ENCODE measurements around the gene PTGER4.

Gene PTGER4

DNA sequence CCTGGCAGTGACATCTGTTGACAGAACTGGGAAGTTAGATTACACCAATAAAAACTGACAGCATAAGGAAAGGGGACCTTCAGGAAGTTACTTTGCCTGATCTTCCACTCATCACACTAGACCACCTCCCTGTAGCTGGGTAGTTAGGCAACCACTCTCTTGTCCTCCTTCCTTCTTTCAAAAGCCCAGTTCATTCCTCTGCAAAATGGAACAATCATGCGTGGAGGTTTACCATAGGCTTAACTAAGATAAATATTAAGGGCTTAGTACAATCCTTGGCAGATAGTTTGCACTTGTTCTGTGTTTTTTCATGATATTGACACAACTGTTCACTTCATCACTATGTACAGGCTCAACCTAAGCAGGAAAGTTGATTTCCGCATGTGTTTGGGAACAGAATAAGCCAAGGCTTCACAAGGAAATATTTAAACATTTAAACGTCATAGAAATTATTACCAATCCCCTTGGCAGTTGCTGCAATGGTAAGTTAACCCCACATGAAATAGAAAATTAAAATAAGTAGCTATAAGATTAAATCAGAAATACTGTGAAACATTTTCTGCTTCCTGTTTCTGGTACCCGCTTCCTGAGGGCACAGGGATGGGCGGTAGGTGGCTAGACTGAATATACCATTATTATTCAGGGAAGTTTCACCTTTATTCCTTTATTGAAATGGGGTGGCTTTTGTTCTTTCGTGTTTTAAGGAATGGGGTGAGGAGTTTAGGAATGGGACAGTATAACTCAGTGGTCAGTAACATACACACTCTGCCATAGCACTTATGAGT lies 9.9 kb upstream of the PTGER4 start:
- FAIRE-seq (no peak), DNase-seq (ENCODE audit: low spot score) (no peak)

DNA sequence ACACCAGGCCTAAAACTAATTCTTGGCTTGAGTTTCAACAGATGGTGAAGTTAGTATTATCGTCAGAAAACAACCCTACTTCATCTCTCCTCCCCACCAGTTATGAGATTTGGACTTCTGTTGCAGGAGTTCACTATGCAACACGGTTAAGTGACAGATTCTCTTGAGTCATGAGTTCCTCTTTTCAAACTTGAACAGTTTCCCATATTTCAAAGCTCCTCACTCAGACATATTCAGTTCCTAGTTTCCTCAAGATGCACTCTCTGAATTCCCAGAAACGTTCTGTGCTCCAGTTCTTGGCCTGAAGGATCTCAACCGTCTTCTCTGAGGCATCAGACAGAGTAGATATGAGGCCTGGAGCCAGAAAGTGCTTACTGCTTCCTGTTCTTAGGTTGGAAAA lies 7.3 kb upstream of the PTGER4 start:
- no peak for DNase-seq (ENCODE audit: low spot score)
- FAIRE-seq, result no peak

DNA sequence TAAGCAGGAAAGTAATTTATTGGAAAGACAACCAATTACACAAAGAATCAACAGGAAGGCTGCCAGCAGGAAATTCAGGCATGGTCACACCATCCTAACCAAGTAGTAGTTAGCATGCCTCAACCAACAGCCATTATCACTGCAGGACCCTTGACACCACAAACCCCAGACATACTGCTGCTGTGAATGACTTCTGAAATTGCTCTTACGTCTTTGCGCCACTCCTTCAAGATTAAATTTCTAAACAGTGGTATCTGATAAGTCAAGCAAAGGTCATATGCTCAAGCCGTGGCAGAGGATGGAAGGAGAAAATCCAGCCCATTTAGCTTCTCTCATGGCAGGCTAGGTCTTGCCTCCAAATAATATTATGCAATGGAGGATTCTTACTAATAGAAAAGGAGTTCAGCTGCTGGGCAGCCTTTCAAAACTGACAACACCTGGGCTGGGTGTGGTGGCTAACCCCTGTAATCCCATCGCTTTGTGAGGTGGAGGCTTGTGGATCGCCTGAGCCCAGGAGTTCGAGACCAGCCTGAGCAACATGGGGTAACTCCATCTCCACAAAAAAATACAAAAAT lies 5.0 kb upstream of the PTGER4 start:
- FAIRE-seq (no peak), DNase-seq (ENCODE audit: low spot score) (no peak)

DNA sequence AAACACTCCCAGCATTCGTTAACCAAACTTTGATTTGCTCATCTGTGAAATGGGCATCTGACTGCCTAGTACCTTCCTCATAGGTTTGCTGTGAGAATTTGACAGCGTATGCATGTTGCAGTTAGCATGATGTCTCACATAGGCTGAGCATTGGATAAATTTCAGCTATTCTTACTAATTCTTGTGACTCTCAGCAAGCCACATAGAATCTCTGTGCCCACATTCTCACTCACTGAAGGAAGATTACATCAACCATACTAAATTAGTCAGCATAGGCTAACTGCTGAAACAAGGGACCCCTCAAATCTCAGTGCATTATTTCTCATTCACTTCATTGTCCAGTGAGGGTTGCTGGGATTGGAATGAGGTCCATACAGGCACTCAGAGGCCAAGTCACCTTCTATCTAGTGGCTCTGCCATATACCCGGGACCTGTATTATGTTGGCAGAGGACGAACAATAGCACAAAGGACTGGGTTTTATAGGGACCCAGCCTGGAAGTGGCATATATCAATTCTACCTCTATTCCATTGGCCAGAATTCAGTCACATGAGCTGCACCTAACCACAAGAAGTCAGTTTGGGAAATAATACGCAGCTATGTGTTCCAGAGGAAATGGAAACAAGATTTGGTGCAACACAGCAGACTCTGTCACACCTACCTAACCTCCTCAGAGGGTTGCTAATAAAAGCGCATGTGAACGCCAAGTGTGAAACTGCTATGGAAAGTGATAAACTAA lies 4.2 kb upstream of the PTGER4 start:
- FAIRE-seq, result no peak

DNA sequence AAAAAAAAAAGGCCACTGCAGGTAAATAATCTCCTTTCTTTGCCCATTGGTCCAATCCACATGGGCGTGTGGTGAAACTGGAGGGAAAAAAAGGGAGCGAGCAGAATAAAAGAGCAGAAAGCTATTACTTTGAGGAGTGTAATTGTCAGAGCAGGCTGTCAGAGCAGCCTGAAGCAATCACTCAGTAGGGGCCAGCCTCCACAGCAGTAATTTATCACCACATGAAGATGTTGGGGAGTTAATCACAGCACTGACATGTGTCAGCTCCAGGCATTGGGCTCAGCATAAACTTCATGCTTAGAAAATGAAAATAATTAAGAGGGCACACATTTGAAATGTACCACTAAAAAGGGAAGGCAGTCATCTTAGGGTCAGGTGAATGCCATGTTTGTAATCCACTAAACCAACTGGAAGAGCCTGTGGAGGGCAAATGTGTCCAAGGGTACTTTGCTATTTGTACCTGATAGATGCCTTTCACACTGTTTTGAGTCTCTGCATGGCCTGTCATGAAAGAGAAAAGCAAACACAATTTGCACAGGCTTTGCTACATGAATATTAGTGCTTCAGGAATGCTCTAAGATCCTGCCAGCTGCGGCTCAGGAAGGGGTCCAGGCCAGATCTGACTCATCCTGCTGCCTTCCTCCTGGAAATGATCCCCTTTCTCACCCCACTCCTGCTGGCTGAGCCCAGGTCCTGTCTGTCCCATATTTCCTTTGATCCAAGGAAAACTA lies 2.9 kb upstream of the PTGER4 start:
- DNase-seq (ENCODE audit: low spot score) (peak; percentile 79), FAIRE-seq (peak; percentile 73)

More for the DNA sequence above, 4.2 kb upstream of the PTGER4 start:
- DNase-seq (ENCODE audit: low spot score), result no peak

DNA sequence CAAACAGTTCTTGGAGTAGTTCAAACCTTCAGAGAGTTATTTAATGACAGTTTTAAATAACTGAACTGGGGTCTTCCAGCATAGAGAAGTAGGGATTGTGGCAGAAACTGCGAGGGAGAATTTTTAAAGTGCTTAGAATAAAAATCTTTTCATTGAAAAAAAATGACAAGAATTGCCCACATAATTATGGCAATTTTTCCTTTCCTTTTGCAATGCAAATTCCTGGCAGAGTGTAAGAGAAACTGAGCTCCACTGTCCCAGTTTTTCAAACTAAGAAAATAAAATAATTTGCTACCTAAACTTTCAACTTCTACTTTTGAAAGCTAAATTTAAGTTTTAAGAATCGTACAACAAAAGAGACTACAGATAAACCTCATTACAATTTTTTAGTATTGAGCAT lies 2.3 kb upstream of the PTGER4 start:
- DNase-seq (ENCODE audit: low spot score) (no peak), FAIRE-seq (no peak)

DNA sequence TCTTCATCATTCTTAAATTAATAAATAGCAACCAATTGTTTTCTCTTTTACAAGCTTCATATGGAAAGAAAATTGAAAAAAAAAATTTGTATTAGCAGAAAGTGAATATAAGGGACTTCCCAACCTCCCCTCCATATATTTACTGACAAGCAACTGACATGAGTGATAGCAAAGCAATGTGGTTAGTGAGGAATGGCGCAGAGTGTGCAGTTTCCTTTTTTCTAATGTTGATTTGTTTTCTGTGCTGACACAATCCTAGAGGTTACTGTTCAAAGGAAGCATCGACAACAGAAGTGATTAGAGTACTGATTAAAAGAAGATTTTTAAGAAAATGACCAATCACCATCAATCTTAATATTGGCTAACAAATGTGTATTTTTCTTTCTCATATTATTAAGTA lies 1.7 kb upstream of the PTGER4 start:
- FAIRE-seq (no peak), DNase-seq (ENCODE audit: low spot score) (peak; percentile 53)

DNA sequence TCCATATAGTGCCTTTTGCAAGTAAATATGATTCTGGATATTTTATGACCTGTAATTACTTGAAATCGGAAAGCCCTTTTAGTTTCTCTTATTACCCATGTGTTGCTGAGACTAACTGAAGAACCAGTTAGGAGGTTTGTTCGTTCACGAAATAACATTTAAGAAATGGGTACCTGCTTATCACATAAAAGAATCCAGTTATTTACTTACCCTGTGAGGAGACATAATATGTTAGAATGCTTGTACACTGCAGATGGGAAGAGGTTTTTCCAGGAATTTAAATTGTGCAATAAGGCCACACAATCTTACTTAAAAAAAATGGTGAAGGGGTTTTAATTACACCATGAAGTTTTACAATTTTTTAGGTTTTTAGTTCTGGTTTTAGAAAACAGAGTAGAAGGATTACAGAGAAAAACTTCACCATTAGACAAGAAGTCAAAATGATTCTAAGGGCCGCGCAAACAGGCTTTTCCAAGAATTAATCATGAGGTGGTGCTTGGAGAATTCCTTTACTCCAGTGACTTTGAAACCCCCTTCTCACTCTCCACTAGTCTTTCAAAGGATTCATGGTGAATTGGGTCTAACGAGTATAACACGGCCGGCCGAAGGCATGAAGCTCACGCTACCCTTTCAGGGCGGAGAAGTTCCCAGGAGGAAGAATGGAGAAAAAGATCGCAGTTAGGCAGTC lies 1.1 kb upstream of the PTGER4 start:
- no peak for FAIRE-seq
- no peak for DNase-seq (ENCODE audit: low spot score)

DNA sequence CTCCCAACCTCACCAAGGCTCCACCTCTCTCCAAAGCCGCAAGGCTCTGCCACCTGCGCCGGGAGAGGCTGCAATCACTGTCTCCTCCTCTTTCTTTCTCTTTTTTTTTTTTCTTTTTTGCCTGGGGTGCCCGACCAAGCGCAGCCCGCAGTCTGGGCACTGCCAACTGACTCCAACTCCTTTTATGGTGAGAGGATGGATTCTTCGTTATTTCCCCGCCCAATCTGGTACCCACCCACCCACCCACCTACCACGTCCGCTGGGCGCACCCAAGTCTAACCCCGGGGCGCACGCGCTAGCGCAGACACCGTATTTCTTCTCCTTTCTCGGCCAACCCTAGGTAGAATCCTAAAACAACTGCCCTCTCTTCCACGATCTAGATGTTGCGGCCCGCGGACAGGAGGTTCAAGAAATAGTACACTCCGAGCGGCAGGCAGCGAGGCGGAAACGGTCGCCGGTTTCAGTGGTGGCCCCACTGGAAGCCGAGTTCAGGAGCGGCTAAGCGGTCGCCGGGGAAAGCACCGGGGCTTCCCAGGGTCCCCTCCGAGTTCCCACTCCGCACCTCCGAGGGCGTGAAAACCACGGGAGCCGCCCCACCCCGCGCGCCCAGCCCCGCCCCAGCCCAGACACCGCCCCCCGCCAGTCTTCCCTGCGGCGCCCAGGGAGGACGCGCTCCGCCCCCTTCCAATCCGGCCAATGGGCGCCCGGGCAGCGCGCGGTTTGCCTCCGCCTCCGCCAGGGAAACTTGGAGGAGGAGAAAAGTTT lies 385 bp upstream of the PTGER4 start:
- FAIRE-seq (peak; percentile 88), DNase-seq (ENCODE audit: low spot score) (peak; percentile 98)

DNA sequence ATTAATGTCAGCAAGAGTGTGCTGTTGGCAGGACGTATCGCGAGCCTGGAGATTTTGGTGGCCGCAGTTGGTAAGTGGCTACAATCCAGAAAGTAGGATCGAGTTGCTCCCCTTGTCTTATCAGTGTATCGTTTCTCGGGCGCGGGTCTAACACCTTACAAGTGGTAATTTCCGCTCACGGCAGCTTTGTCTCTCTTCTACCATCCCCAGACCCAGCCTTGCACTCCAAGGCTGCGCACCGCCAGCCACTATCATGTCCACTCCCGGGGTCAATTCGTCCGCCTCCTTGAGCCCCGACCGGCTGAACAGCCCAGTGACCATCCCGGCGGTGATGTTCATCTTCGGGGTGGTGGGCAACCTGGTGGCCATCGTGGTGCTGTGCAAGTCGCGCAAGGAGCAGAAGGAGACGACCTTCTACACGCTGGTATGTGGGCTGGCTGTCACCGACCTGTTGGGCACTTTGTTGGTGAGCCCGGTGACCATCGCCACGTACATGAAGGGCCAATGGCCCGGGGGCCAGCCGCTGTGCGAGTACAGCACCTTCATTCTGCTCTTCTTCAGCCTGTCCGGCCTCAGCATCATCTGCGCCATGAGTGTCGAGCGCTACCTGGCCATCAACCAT lies 1.1 kb downstream of the PTGER4 start:
- DNase-seq (ENCODE audit: low spot score) (no peak), FAIRE-seq (no peak)

DNA sequence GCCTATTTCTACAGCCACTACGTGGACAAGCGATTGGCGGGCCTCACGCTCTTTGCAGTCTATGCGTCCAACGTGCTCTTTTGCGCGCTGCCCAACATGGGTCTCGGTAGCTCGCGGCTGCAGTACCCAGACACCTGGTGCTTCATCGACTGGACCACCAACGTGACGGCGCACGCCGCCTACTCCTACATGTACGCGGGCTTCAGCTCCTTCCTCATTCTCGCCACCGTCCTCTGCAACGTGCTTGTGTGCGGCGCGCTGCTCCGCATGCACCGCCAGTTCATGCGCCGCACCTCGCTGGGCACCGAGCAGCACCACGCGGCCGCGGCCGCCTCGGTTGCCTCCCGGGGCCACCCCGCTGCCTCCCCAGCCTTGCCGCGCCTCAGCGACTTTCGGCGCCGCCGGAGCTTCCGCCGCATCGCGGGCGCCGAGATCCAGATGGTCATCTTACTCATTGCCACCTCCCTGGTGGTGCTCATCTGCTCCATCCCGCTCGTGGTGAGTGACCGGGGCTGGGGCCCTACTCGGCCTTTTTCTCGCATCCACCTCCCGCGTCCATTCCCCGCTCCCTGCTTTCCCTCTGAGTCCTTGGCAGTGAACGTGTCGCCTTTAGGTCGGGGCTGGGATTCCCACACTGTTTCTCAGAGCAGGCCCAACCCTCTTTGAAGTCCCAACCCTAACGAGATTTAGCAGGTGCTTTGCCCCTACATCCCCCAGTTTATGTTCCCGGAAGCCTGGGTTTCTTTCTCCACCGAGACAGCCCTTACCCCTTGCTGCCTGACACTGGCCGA lies 1.8 kb downstream of the PTGER4 start:
- DNase-seq (ENCODE audit: low spot score), result no peak
- FAIRE-seq, result no peak

DNA sequence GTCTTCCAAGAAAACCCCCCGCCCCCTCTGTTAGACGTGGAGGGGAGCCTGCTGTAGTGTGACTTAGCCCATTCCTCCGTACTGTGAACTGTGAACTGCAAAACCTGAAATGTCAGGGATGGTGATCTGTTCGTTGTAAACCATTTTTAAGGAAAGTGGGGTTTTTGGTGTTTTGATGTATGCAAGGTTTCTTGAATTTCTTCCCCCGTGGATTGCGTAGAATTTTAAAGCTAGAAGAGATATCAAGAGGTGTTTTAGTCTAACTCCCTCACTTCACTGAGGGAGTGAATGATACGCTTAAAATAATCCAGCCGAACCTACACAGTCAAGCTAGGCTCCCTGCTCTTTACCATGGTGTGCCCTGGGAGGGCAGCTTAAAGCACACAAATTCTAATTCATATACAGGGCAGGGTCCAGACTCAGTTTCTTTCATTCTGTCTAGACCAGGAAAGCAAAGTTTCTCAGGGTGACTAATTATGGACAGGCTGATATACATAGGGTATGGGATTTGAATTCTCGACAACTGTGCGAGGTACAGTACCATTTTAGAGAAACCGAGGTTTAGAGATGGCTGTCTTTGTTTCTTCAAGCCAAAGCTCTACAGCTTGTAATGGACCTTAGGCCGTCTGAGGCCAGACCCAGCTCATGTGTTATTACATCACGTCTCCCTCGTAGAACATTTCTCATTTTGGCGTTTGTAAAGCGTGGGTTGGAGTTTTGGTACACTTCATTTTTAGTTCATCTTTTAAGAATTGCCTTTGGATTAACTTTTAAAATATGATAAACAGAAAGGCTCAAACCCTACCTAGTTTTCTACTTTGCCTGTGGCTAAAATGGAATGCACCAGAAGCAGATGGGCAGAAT lies 2.7 kb downstream of the PTGER4 start:
- FAIRE-seq, result no peak
- DNase-seq (ENCODE audit: low spot score), result no peak

DNA sequence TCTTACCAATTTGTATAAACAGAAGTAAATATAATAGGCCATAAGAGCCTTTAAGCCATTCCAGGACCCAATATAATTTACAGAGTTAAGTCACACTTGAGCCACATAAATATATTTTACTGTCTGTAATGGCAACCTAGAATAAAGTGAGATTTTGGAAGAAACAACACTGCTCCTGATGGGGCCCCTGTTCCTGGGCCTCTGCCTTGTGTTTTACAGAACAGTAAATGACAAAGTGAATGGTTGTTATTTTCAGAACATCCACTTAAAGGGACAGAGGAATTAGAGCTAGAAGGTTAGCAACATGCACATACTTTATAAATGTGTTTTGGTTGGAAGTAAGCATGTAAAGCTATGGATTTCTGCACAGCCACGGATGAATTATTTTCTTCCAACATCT lies 3.6 kb downstream of the PTGER4 start:
- FAIRE-seq, result no peak

DNA sequence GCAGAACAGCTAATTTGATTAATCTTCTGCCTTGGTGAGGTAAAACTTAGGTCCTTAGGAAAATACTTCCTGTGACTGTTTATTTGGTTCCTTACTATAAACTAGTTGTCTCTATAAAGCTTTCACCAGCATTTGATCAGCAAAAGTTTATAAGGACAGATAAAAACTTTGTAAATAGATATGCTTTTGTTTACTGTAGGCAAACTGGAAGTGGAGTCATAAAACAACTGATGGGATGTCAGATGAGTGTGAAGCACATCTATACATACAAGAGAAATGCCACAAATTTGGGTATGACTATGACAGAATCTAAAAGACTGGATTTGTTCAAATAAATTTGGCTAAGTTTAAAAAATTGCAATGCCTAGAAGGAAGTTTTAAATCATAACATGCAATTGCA lies 5.5 kb downstream of the PTGER4 start:
- no peak for FAIRE-seq
- DNase-seq (ENCODE audit: low spot score), result no peak

More for the DNA sequence above, 3.6 kb downstream of the PTGER4 start:
- DNase-seq (ENCODE audit: low spot score), result no peak

DNA sequence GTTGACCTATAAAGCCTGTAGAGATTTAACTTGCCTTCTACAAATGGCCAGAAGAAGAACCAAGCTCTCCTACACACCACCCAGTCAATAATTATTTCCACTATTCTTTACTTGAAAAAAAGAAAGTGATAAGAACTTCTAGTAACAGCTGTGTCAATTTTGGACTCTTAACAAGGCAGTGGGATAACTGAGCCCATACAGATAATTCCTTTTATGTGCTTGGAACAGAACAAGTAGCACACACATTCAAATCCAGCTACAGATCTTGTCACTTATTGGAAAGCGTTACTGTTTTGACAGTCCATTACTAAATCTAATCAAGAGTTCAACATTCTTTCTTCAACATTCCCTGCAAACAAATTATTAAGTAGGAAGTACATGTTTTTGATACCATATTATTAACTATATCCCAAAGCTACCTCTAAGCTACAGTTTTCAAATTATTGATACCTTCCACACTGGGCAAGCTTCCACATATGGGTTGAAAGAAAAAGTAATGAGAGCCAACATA lies 6.3 kb downstream of the PTGER4 start:
- FAIRE-seq, result no peak
- no peak for DNase-seq (ENCODE audit: low spot score)

DNA sequence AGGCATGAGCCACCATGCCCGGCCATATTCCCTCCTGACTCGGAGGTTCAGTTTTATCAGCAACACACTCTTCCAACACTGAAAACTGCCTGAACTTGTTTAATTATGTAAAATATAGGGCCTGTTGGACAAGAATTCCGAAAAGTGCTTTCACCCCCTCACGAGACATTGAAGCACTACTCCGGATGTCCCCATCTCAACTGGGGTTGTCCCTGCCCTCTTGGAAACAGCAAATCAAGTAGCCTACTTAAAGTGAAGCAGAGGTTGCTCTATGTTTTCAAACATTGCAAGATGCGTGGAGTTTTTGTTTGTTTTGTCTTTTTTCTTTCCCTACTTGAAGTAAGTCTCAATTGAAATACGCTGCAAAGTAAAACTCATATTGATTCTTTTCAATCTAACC lies 7.6 kb downstream of the PTGER4 start:
- FAIRE-seq, result no peak
- no peak for DNase-seq (ENCODE audit: low spot score)

DNA sequence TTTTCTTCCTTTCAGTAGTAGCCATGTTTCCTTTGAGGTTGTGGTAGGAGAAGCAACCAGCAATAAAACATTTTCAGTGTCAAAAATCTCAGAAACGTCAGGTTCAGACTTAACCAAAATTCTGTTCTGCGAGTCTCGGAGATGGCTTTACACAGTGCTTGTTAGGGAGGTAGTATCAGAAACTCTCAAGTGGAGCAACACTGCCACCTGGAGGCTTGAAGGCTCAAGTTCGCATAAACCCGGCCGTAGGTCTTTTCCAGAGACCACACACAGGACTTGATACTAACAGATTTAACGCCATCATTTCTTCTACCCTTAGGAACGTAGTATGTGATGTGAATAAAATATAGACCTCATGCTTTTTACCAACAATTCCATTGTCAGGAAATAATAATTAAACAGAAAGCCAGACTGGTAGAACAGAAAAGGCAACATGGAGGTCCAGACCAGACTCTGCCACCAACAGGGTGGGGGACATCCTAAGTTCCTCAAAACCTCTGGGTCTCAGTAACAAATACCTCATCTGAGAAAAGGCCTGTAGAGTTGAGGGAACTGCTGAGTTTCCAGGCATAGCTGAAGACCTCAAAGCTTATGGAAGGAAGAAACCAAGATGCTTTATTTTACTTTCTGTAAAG lies 8.5 kb downstream of the PTGER4 start:
- FAIRE-seq (peak; percentile 93), DNase-seq (ENCODE audit: low spot score) (peak; percentile 78)

DNA sequence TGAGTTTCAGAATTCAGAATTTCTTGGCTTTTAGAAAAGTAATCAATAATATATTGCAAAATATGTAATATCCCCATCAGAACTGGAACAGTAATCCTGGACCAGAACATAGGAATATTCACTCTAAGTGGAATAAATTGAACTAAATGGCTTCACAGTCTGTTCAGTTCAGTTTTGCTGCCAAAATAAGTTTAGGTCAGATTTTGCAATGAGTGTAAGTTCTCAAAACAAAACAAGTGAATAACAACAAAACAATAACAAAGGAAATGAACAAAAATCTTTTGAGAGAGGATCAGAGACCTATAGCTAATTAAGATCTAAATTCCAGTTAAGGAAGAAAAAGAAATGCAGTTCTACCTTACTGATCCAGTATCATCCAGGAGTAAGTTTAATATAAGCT lies 9.3 kb downstream of the PTGER4 start:
- DNase-seq (ENCODE audit: low spot score) (no peak), FAIRE-seq (no peak)

All from RCC 7860 (cell line).